CD4-positive, alpha-beta T cell treated with Interleukin-21 for 1 hour (primary cell): Measurements from ENCODE around the gene HDAC9.
"Not testable (repeated sequence)": the region's sequence is repeated elsewhere in the genome, so short reads cannot be mapped to it uniquely, and the experiment has no call there.

ENCODE experiments used
- DNase-seq: peaks from one replicate; pipeline ENCODE4 v3.0.0-alpha.2; 2020

HDAC9 gene

DNA sequence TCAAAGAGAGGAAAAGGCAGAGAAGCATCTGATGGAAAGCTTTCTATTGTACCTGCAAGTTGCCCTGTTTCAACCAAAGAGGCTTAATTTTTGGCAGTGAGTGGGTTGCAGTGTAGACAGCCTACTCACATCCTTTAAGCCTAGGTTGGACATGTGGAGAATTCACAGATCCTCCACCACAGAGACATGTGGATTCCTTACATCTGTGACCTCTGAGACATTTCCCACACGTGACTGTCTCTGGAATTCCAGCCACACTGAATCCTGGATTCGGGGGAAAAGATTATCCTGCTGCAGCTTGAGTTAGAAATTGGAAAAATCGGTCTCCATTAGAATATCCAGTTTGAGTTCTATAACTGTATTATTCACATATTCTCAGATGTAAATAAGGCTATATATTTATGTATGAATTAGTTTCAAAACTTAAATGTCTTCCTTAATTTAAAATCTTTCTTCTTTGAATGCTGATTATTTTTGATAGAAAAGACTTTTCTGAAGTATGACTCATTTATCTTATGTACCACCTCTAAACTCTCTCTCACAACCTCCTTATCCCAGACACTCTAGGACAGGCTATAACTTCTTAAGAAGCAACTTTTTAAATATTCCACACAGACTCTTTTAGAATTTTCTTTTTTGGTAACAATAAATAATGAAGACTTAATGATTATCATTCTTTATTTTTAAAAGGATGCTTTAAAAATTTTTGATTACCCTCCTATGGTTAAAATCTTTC is 498.6 kb downstream of the HDAC9 start:
- no peak for DNase-seq

DNA sequence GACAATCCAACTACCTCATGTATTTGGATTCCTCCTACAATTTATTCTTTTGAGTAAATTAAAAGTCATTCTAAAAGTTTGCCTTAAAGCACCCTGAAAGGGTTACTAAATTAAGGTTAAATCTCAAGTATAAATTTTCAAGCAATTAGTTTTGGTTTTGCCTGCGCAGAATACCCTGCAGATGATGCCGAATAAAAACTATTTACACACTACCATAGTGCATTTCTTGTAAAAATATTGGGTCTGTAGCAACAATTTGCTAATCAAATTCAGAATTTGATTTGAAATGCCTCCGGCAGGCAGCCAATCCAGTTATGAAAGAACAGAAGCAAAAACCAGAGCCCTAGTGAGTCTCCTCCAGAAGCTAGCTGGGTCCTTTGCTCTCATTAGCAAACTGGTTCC is 499.7 kb downstream of the HDAC9 start:
- DNase-seq, result no peak

DNA sequence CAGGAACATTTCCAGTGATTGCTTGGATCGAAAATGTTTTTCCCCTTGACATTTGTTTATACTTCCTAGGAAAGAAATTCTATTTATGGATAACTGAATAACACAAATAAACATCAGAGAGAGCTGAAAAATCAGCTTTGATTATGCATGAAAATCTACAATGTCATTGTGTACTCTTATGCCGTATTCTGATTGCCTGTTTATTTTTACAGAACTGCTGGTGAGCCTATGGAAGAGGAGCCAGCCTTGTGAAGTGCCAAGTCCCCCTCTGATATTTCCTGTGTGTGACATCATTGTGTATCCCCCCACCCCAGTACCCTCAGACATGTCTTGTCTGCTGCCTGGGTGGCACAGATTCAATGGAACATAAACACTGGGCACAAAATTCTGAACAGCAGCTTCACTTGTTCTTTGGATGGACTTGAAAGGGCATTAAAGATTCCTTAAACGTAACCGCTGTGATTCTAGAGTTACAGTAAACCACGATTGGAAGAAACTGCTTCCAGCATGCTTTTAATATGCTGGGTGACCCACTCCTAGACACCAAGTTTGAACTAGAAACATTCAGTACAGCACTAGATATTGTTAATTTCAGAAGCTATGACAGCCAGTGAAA is 500.4 kb downstream of the HDAC9 start:
- no peak for DNase-seq

GRCh38 chr7:18996583-18996982 is 501.0 kb downstream of the HDAC9 start:
- DNase-seq, result no peak

- no peak for DNase-seq
These were observed 502.1 kb downstream of the HDAC9 start for GRCh38 chr7:18997477-18998150.

- DNase-seq, result no peak
These were observed 504.9 kb downstream of the HDAC9 start for GRCh38 chr7:19000410-19000809.

DNA sequence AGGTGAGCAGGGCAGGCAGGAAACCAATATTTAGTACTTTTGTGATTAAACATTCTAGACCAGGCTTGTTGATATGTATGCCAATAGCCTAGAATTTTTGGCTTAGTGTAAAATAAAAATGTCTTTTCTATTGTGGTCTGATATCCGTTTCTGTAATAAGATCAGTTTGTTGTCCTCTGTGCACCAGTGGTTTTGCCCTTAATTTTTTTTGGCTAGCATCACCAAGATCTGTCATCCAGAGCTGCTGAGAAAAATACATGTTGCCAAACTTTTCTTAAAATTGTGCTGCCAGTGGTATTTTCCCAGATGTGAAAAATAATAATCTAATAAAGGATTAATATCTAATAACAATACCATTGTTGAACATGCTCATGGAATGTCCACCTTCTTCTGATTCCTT is 506.3 kb downstream of the HDAC9 start:
- DNase-seq, result no peak

- no peak for DNase-seq
These were observed 513.8 kb downstream of the HDAC9 start for GRCh38 chr7:19009241-19009935.

DNA sequence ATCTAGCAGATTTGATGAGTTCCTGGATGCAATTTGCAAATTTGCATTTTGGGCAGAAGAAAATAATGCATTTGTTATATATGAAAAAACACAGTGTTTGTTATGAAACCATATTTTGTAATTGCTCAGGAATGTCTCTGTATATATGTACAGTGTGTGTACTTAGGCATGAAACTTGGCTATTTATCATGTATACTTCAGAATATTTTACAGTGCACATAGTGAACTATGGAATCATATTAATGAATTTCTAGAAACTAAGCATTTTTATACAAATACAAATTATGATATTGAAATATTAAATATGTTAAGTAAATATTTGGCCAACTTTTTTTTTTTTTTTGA is 514.4 kb downstream of the HDAC9 start:
- no peak for DNase-seq

DNA sequence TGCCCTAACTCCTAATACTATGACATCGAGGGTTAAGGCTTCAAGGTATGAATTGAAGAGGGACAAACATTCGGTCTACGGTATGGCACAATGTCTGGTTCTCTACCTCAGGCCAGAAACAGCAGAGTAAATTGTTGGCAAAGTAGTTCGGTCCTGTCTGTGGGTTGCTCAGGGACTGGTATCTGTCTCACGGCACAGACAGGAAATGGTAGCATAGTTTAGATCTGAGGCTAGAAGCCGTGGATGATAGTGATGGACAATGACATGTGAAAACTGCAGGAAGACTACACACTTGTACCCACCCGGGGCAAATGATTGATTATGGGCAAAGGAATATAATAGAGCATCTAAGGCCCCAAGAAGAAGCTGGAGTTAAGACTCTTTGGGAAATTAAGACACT is 515.7 kb downstream of the HDAC9 start:
- DNase-seq, result no peak

DNA sequence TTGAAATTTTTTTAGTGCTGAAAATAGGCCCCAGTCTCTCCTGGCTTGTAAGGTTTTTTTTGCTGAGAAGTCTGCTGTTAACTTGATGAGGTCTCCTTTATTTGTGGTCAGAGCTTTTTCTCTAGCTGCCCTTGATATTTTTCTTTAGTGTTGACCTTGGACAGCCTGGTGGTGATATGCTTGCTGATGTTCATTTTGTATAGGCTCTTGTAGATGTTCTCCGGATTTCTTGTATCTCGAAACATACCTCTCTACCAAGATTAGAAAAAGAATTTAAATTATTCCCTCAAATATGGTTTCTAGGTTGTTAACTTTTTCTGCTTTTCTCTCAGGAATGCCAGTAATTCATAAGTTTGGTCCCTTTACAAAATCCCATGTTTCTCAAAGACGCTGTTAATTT is 519.5 kb downstream of the HDAC9 start:
- no peak for DNase-seq

DNA sequence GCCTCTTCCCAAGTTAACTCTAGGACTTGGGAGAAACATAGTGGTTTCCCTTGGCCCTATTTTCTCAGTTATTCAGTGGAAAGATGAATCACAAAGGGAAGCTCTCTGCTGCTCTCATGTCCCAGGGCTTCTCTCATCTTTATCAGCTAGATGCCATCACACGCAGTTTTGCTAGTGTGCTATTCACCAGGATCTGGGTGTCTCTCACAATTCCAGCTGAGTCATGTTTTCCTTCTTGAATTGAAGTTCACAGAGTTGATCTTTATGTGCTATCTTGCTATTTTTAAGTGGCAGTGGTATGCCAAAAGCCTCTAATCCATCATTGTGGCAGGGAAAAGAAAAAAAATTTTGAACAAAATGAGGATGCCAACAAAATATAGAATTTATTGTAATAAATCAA is 520.6 kb downstream of the HDAC9 start:
- DNase-seq, result no peak

DNA sequence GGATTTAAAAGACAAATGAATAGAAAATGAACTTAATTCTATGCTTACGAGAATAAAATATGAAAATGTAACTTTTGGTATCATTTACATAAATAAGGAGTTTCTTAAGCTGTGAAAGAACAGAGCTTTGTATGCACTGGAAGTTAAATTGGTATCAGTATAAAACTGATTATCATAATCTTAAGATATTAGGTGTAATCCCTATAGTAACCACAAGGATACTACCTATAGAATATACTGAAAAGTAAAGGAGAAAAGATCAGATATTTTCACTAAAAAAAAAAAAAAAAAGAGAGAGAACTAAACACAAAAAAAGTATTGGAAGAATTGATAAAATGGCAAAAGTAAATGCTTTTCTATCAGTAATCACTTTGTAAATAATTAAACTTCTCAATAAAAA is 521.8 kb downstream of the HDAC9 start:
- no peak for DNase-seq

DNA sequence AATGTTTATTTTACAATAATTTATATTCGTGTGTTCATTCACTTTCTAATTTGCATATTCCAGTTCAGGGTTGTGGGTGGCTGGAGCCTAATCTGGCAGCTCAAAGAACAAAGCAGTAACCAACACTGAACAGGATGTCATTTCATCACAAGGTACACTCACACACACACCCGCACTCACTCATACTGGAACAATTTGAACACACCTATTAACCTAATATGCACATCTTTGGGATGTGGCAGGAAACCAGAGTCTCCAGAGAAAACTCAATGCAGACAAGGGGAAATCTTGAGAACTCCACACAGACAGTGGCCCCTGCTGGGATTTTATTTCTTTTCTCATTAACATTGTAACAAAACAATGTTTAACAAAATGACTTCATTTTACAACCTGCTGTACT is 524.5 kb downstream of the HDAC9 start:
- DNase-seq, result no peak

- DNase-seq, result no peak
These were observed 525.2 kb downstream of the HDAC9 start for GRCh38 chr7:19020711-19021110.

DNA sequence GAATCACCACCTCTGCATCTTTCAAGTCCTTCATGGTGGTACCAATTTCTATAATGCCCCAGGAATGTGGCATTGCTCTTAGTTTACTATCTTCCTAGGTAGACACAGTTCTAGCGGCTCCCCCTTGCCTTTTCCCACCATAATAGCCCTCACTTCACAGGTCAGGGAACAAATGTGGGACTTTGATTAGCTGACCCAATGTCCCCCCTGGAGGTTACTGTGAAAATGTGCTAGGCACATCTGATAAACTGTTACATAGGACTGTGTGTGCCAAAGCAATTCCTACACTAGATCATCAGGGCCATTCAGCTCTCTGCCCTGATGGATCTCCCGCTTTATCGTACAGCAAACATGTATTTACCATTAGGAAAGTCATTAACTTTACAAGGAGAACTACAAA is 527.9 kb downstream of the HDAC9 start:
- no peak for DNase-seq

DNA sequence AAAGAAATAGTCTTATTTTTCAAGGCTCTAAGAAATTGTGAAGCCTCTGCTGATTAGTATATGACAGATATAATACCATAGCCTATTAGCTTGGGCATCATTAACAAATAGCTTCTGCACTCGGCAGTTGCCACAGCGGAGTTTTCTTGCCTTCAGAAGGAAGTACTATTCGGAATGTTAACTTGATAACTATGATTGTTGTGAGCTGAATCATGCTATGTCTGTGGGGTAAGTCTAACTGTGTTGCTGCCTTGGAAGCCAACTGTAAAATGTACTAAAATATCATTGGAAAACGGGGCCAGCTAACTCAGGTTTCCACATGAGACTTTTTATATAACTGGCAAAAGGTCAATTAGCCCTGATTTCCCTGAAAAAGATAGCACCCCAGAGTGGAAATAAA is 528.7 kb downstream of the HDAC9 start:
- DNase-seq, result no peak

- DNase-seq, result no peak
These were observed 531.3 kb downstream of the HDAC9 start for GRCh38 chr7:19026888-19027287.

DNA sequence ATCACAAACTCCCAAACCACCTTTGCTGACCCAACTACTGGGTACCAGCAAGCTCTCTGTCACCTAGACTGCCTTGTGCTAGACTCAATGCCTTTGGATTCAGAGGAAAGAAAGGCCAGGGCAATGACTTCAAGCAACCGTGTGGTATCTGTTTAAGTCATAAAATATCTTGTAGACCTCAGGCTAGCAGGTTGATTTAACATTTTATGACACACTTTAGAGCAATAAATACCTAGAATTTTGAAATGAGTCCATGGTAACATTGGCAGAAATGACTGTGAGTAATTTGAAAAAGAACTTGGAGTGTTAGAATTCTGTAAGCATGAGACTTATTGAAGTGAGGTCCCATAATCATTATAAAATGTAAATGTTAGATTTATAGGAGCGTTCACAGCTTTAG is 534.7 kb downstream of the HDAC9 start:
- DNase-seq, result no peak

DNA sequence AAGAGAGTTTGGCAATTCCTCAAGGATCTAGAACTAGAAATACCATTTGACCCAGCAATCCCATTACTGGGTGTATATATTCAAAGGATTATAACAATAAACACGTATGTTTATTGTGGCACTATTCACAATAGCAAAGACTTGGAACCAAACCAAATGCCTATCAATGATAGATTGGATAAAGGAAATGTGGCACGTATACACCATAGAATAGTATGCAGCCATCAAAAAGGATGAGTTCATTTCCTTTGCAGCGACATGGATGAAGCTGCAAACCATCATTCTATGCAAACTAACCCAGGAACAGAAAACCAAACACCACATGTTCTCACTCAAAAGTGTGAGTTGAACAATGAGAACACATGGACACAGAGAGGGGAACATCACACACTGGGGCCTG is 537.4 kb downstream of the HDAC9 start:
- not testable (repeated sequence) for DNase-seq

GRCh38 chr7:19051767-19052375 is 556.3 kb downstream of the HDAC9 start:
- DNase-seq, result peak; percentile 13
